Measurements from ENCODE around the gene CDC26. TPM values are rescaled to one million over a fixed set of nuclear protein-coding genes. Genes with fewer than 3 reads are reported as not detected.

The CDC26 gene
- total RNA-seq, 2 donors from 2014 or later, result 17.8 to 21.2 TPM

- no peak for DNase-seq (ENCODE audit: low spot score)
- 91% methylated on average over 8 of the region's 8 CpGs for WGBS
- H3K4me1 ChIP-seq (replicated peaks), result no peaks in the 10 kb centered on the region
- intact Hi-C loops (cut with DNase I), result no loop called here
- H3K36me3 ChIP-seq, result no peaks in the 10 kb centered on the region
- TF ChIP-seq POLR2AphosphoS5 (IDR thresholded peaks at IDR 0.05), result no peak
- TF ChIP-seq CTCF (IDR thresholded peaks at IDR 0.05), result no peak
- TF ChIP-seq POLR2A (IDR thresholded peaks at IDR 0.05), result no peak
- H3K9me3 ChIP-seq, result no peaks in the 10 kb centered on the region
- H3K4me3 ChIP-seq, result no peak overlapping the region
- no peaks in the 10 kb centered on the region for H3K27me3 ChIP-seq (replicated peaks; ENCODE audit: insufficient read depth)
- no peak overlapping the region for H3K27ac ChIP-seq
Observed at GRCh38 chr9:113301548-113301947, 26.2 kb upstream of the CDC26 start.

GRCh38 chr9:113299800-113300292 is 24.5 kb upstream of the CDC26 start:
- Histone ChIP-seq H3K27ac (no peak overlapping the region), H3K4me3 (no peak overlapping the region), H3K9me3 (no peaks in the 10 kb centered on the region), H3K27me3 (replicated peaks; ENCODE audit: insufficient read depth) (no peaks in the 10 kb centered on the region), H3K36me3 (no peaks in the 10 kb centered on the region), H3K4me1 (replicated peaks) (no peaks in the 10 kb centered on the region)
- TF ChIP-seq POLR2AphosphoS5 (IDR thresholded peaks at IDR 0.05), result no peak
- TF ChIP-seq CTCF (IDR thresholded peaks at IDR 0.05), result no peak
- TF ChIP-seq POLR2A (IDR thresholded peaks at IDR 0.05), result no peak
- no peak for DNase-seq (ENCODE audit: low spot score)
- WGBS, result 61% methylated on average over 8 of the region's 8 CpGs
- intact Hi-C loops (cut with DNase I), result no loop called here

- no peaks in the 10 kb centered on the region for H3K36me3 ChIP-seq
- H3K4me3 ChIP-seq, result no peak overlapping the region
- 85% methylated on average over 15 of the region's 15 CpGs for WGBS
- H3K9me3 ChIP-seq, result no peaks in the 10 kb centered on the region
- TF ChIP-seq CTCF (IDR thresholded peaks at IDR 0.05), result no peak
- TF ChIP-seq POLR2AphosphoS5 (IDR thresholded peaks at IDR 0.05), result no peak
- TF ChIP-seq POLR2A (IDR thresholded peaks at IDR 0.05), result no peak
- H3K27me3 ChIP-seq (replicated peaks; ENCODE audit: insufficient read depth), result no peaks in the 10 kb centered on the region
- intact Hi-C loops (cut with DNase I), result no loop called here
- H3K4me1 ChIP-seq (replicated peaks), result no peaks in the 10 kb centered on the region
- no peak for DNase-seq (ENCODE audit: low spot score)
- H3K27ac ChIP-seq, result no peak overlapping the region
Observed at GRCh38 chr9:113298924-113299770, 23.8 kb upstream of the CDC26 start.

GRCh38 chr9:113298311-113298710 is 22.9 kb upstream of the CDC26 start:
- Histone ChIP-seq H3K36me3 (no peaks in the 10 kb centered on the region), H3K4me3 (no peak overlapping the region), H3K9me3 (no peaks in the 10 kb centered on the region), H3K27ac (no peak overlapping the region), H3K4me1 (replicated peaks) (no peaks in the 10 kb centered on the region), H3K27me3 (replicated peaks; ENCODE audit: insufficient read depth) (no peaks in the 10 kb centered on the region)
- intact Hi-C loops (cut with DNase I), result no loop called here
- no peak for DNase-seq (ENCODE audit: low spot score)
- 94% methylated on average over 8 of the region's 8 CpGs for WGBS
- TF ChIP-seq CTCF (IDR thresholded peaks at IDR 0.05), result no peak
- TF ChIP-seq POLR2AphosphoS5 (IDR thresholded peaks at IDR 0.05), result no peak
- TF ChIP-seq POLR2A (IDR thresholded peaks at IDR 0.05), result no peak

All from prostate gland (tissue), 2 donors.